ENCODE data around the gene FBXL17. TPM values are rescaled to one million over a fixed set of nuclear protein-coding genes. Genes with fewer than 3 reads are reported as not detected.

Gene FBXL17
- total RNA-seq, 1 donor from 2014 or later = 21.6 TPM

- DNase-seq (ENCODE audit: low spot score in 2 of 2, unreplicated experiment in 2 of 2) = no peak
- no peak overlapping the region for H3K27ac Mint-ChIP-seq
- no peak overlapping the region for H3K4me3 Mint-ChIP-seq
- TF ChIP-seq CTCF (IDR thresholded peaks at IDR 0.05; ENCODE audit: unreplicated experiment) = no peak
- H3K36me3 Mint-ChIP-seq = no peaks in the 10 kb centered on the region
- H3K4me1 Mint-ChIP-seq = peaks cover 18% of the 10 kb centered on the region
- H3K9me3 Mint-ChIP-seq = no peaks in the 10 kb centered on the region
- no peaks in the 10 kb centered on the region for H3K27me3 Mint-ChIP-seq (ENCODE audit: low read depth)
These were observed 568.3 kb downstream of the FBXL17 start for GRCh38 chr5:107813559-107813958.

- Mint-ChIP-seq H3K4me1 (peaks cover 18% of the 10 kb centered on the region), H3K36me3 (no peaks in the 10 kb centered on the region), H3K27ac (no peak overlapping the region), H3K27me3 (ENCODE audit: low read depth) (no peaks in the 10 kb centered on the region), H3K4me3 (no peak overlapping the region), H3K9me3 (no peaks in the 10 kb centered on the region)
- no peak for DNase-seq (ENCODE audit: low spot score in 2 of 2, unreplicated experiment in 2 of 2)
- TF ChIP-seq CTCF (IDR thresholded peaks at IDR 0.05; ENCODE audit: unreplicated experiment) = no peak
These were observed 569.2 kb downstream of the FBXL17 start for GRCh38 chr5:107812570-107813141.

- no peak for DNase-seq (ENCODE audit: low spot score in 2 of 2, unreplicated experiment in 2 of 2)
- Mint-ChIP-seq H3K27ac (no peak overlapping the region), H3K4me1 (peaks cover 20% of the 10 kb centered on the region), H3K9me3 (no peaks in the 10 kb centered on the region), H3K36me3 (no peaks in the 10 kb centered on the region), H3K27me3 (ENCODE audit: low read depth) (no peaks in the 10 kb centered on the region), H3K4me3 (no peak overlapping the region)
- no peak for TF ChIP-seq CTCF (IDR thresholded peaks at IDR 0.05; ENCODE audit: unreplicated experiment)
These were observed 572.5 kb downstream of the FBXL17 start for GRCh38 chr5:107809201-107810034.

Data from mesothelial cell of epicardium (in vitro differentiated cells).